ENCODE measurements around the gene EPB41L3.

GRCh38 chr18:5524660-5525059 is 19.1 kb downstream of the EPB41L3 start:
- TF ChIP-seq CTCF (IDR thresholded peaks at IDR 0.05) (no peak), POLR2A (IDR thresholded peaks at IDR 0.05) (no peak), EP300 (IDR thresholded peaks at IDR 0.05) (no peak)
